ENCODE data around the gene LRIT2.

The LRIT2 gene

DNA sequence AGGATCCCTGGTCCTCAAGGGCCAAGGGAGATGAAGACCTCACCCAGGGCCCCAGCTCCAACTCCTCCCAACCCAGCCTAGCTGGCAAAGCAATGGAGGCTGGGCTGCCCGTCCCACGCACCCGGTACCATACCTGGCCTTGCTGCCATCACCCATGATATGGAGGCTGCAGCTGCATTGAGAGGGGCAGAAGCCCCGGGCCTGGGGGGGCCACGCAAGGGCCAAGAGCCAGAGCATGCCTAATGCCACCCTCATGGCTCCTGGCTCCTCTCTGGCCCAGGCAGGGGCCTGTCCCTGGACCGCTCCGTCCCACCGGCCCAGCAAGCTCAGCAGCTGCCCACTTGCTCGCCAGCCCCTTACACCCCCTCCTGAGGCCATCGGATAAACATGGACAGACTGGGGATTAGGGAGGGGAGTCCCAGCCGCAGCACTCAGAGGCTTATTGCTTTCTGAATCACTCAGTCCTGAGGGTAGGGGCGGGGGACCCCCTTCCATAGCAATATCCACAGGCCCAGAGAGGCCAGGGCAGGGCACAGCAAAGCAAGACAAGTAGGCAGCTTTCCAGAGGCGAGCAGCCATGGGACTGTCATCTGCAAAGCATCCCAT is 15.9 kb upstream of the LRIT2 start, which contains the start of gene LRIT1:
Gene LRIT1, minus strand, starts transcription at position 362 of the 606 bp plus-strand sequence. Its CDS starts 107 bp downstream, at position 255.
- DNase-seq: no peak

DNA sequence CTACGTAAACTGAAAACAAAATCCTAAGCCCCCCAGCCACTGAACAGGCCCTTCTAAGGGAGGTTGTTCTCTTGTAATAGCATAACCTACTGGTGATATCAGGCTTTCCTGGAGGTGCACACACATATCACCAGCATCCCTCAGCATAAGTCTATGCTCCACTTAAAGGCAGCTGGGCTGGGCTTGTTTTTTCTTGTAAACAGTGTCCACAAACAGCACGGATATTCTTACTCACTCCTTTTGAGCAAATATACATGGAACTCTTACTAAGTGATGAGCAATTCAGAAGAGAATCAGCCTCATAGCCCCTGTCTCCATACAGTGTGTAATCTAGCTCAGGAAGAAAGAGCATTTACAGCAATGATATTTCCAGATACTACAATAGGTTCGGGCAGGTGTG is 13.6 kb upstream of the LRIT2 start:
- no peak for DNase-seq

DNA sequence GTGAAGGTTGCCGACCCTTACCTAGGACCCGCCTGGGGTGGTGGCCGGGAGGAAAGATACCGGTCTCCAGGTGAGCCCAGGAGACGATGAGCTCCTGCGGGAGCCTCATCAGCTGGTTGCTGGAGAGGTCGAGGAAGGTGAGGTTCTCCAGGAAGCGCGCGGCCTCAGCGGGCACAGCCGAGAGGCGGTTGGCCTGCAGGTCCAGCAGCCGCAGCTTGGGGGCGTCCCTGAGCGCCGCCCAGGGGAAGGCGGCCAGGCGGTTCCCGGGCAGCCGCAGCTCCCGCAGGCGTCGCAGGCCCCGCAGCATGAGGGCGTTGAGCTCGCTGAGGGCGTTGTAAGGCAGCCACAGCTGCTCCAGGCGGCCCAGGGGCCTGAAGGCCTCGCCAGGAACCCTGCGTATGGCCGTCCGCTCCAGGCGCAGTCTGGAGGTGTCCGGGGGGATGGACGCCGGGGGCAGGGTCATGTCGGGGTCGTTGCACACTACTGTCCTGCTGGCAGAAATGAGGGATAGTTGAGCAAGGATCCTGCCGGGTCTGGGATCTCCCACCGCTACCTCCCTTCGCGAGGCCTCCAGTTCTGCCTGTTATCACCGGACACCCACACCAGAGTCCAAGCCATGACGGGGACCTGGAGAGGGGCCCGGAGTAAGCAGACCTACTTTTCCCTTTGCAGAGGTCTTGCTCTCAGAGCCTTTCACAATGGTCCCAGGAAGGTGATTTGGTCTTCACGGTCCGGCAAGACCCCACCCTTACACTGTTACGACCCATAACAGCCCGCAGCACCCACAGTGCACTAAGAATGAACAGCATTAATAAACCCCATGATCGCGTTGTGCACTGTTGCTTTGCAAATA is 12.1 kb upstream of the LRIT2 start:
- DNase-seq: no peak

DNA sequence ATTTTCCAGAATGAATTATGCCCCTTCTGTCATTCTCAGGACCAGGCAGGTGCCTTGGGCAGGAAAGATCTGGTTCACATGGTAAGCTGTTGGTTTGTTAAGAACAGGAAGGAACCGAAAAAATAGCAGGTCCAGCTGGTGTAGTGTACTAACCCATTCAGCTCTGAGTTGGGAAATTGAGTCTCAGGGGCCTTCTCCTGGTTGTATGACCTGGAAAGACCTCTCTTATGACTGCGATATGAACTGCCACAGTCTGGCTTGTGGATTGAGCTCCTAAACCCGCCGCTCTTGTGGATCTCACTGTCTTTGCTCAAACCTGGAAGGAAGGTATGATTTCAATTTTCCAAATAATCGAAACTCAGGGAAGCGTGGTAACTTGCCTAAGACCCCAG is 11.5 kb upstream of the LRIT2 start:
- DNase-seq: no peak

DNA sequence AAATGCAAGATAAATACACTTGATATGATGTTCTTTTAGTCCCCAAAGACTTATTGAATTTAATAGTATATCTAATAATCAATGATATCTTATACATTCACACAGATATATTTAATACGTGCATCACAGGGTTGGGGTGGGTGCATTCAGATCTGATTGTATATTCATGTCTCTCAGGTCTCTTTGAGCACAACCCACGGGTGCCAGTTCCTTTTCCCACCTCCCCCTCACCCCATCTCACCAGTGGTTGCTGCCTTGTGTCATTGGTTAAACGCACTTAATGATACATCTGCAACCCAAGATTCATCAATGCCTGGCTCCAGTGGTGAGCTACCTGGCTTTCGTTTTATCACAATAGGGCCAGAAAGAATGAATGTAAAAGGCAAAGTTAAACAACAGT is 9.8 kb upstream of the LRIT2 start:
- DNase-seq: no peak

DNA sequence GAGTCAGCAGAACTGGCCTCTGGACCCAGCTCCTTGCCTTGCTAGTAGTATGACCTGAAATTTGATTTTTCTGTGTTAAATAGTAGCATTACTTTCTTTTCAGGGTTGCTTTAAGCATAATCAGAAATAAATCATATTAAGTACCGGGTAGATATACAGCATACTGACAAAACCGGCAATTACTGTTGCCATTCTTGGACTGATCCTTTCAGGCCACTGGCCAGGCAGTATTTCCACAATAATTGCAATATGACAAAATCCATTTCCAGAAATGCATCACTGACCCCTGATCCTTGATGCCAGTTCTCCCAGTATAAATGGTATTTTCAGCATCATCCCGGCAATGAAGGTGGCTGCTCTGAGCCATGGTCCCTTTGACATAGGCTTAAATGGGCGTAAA is 9.1 kb upstream of the LRIT2 start:
- no peak for DNase-seq

DNA sequence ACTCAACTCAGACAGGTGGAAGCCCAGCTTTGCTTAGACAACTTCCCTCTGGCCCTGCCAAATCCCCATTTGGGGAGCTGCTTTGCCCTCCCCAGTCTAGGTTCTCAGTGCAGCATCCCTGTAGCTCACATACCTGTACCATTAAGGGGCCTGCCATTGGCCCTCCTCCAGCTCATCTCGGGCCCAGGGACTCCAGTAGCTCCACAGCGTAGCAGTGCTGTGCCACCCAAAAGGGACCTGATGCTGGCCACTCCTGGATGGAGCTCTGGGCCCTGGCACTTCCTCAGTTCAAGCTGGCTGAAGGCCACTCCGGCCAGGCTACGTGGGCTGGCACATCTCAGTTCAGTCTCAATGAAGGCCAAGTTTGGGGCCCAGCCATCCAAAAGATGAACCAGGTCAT is 8.6 kb upstream of the LRIT2 start:
- no peak for DNase-seq

DNA sequence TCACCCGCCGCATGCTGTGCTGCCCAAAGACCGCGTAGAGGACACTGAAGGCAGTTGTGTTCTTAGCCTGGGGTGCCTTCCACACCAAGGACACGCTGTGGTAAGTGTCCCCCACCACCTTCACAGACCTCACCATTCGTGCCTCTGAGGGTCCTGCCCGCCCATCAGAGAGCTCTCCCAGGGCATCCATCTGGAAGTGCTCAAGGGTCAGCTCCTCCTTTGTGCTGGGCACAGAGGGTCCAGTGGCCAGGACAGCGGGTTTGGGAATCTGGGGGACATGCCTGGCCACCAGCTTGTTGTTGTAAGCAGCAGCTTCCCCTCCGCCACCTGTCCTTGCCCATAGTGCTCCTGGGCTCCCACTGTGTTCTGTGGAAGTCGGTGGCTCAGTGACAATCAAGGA is 7.0 kb upstream of the LRIT2 start:
- no peak for DNase-seq

DNA sequence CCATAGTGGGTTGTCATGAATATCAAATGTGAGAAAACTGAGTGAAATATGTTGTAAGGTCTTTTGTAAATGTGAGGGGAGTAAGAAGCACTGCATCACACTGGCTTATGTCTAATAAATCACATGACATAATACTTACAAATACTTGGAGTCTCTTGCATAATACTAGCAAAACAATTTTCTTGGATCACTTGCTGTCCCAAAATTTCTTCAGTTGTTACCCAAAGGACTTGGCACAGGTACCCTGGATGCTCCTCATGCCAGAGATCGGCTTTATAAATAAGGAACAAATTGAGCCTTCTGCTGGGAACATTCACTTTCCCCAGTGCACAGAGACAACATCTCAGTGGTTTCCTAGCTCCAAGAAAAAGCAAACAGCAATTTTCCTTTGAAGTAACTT is 5.0 kb upstream of the LRIT2 start:
- no peak for DNase-seq

DNA sequence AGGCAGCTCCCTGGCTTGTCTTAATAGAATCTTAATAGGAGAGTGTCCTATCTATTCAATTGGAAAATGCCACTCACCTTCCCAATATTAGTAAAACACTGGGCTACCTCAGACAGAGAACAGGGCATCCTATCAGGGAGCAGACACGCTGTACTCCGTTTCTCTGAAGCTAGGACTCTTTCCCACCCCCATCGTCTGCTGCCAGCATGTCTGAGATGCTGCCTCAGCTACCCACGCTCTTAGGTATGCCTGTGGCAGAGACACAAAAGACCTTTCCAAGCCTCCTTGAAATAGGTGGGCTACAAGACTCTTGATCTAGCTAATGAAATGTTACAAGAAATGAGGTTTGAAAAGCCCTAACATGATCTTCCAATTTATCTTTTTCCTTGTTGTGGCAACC is 2.5 kb upstream of the LRIT2 start:
- no peak for DNase-seq

DNA sequence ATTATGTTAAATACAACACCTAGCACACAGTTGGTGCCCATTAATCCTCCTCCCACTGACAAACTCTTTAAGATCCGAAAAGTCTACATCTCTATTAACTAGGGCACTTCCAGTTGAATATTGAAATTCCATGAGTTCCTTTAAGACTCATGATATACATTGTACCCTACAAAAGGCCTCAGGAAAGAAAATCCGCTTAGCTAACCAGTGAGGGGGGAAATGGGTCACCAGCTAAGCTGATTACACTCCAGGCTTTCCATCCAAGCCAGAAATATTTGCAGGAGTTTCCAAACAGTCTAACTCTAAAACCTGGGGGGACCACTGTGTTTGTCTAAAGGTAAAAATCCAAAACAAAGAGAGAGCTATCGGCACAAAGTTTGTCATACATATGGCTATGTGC is 1.3 kb upstream of the LRIT2 start:
- no peak for DNase-seq

DNA sequence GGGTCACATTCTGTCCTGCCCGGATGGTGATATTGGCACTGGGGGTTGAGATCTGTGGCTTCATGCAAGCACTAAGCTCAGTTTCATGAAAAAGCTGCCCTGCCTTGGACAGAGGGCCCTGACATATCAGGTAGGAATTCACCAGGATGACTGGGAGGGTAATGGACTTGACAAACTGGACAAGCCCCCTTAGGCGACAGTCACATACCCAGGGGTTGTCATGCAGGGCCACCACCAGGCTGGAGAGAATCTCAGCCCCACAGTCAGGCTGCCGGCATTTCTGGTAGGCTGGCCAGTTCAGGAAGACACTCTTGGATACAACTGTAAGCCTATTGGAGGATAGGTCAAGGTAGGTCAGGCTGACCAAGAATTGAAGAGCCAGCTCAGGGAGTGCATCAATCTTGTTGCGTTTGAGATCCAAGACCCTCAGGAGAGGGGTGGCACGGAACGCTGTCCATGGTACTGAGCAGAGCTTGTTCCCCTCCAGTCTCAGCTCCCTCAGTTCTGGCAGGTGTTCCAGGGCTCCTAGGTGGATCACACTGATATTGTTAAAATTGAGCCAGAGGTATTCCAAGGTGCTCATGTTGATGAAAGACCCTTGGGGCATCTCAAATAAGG is 824 bp downstream of the LRIT2 start:
- DNase-seq: no peak

DNA sequence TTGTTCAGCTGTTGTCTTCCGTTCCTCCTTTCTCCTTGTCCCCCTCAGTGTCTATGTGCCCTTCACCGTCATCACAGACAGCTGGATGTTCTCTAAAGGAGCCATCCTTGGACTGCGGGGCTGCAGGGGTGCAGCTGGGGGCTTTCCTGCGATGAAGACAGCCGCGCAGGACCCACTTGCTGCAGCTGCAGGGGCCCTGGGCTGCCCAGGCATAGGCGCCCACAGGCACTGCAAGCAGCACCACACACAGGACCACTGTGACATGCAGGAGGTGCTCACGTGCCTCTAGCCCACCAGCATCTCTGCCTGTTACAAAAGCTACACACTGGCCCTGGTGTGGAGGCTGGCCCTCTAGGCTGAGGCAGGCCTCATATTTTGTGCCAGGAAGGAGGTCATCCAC is 3.4 kb downstream of the LRIT2 start:
- DNase-seq: no peak

DNA sequence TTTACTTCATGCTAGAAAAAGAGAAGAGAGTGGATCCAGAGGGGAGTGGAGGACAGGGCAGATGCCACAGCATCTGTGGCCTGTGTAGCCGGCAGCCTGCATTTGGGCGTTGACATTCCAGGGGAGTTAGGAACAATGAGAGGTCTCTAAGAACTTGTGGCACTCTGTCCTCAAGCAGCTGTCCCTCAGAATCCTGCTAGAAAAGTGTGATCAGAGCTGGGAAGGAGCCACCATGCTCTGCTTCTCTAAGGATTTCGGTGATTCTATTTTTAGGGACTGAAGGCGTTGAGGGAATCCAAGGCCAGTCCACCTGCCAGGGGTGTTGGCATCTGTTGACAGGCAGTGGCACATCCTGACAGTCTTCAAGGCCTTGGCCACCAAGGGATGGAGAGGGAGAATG is 7.6 kb downstream of the LRIT2 start:
- DNase-seq: no peak

DNA sequence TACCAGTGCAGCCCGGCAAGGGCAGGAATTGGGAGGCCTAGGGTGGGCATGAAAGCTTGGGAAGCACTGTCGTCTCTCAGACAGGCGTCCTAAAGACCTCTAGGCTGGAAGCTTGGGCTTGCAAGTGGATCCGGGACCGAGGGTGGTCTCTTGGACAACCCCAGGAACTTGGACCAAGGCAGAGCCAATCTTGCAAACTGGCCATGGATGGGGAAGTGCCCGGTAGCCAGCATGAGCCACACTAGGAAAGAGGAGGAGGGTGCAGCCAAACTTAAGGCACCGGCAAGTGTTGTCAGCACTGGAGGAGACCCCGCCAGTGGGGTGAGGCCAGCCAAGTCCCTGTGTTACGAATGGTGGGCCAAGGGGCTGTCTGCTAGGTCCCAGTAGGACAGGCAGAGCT is 8.5 kb downstream of the LRIT2 start:
- no peak for DNase-seq

DNA sequence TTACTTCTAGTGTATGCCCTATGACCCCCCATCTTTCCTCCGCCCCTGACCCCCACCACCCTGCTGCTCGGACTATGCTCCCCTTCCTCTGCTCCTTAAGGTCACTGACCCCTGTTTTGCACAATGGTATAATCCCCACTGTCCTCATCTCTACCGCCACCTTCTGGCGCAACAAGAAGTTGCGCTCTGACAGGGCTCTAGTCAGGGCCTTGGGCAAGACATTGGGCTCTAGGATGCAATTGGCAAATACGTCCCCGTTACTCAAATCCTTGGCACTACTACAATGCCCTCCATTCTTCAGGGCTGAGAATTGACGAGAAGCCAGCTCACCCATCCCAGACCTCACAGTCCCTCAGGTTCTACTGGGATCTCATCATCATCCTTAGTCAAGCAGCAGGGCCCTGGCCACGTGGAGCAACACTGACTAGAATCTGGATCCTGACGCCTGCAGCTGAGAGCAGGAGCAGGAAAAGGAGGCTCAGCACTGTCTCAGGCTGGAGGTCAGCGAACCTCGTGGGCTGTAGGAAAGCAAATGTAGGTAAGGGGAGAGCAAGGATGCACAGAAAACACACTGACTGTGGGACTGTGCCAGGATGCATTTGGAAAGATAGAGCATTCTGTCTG is 10.6 kb downstream of the LRIT2 start:
- no peak for DNase-seq

DNA sequence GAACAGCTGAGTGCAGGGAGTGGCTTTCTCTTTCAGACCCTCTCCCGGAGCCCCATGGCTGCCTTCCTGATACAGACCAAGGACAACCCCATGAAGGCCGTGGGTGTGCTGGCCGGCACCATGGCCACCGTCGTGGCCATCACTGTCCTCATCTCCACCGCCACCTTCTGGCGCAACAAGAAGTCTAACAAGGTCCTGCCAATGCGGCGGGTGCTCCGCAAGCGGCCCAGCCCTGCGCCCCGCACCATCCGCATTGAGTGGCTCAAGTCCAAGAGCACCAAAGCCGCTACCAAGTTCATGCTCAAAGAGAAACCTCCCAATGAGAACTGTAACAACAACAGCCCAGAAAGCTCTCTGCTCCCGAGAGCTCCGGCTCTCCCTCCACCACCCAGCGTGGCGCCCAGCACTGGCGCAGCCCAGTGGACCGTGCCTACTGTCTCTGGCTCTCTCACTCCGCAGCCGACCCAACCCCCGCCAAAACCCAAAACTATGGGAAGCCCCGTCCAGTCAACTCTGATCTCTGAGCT is 11.2 kb downstream of the LRIT2 start:
- DNase-seq: no peak

DNA sequence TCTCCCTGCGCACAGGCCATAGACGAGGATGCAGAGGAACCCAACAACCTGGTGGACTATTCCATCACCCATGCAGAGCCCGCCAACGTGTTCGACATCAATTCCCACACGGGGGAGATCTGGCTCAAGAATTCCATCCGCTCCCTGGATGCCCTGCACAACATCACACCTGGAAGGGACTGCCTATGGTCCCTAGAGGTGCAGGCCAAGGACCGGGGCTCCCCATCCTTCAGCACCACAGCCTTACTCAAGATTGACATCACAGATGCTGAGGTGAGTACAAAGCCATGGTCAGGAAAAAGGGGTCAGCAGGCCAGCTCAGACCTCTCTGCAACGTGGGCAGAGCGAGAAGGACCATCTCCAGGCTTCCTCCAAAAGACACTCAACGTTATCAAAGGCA is 12.3 kb downstream of the LRIT2 start:
- DNase-seq: no peak

DNA sequence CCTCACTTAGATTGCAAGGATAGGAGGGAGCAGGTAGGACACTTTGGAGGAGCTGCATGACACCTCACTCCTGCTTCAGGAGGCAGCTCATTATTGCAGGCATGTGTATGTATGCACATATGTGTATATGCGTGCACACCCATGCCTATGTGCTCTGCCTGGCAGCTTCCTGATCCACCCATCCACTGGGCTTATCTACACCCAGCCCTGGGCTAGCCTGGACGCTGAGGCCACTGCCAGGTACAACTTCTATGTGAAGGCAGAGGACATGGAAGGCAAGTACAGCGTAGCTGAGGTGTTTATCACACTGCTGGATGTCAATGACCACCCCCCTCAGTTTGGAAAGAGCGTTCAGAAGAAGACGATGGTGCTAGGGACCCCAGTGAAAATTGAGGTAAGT is 13.3 kb downstream of the LRIT2 start:
- DNase-seq: no peak

DNA sequence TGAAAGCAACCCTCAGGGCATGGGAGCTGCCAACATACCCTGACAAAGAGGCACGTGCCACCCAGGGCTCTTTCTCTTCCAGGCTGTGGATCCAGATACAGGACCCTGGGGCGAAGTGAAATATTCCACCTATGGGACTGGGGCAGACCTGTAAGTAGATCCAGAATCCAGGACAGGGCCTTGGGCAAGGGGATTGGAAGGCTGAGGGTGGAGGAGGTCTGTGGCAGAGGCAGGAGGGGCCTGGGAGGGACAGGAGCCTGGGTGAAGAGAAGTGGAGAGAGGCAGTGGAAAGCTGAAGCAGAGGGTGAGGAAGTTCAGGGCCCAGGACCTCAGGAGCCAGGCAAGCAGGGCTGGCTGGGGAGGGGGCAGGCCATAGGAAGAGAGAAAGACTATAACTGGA is 13.8 kb downstream of the LRIT2 start:
- no peak for DNase-seq

DNA sequence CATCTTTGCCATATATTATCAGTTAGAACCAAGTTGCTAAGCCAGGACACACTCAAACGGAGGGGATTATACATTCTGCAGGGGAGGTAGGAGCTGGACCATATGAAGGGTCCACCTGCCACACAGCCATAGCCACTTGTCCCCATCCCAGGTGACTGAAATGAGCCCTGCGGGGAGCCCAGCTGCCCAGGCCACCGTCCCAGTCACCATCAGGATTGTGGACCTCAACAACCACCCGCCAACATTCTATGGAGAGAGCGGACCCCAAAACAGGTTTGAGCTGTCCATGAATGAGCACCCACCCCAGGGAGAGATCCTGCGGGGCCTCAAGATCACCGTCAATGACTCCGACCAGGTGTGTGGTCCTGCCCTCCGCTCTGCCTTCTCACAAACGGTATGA is 17.3 kb downstream of the LRIT2 start:
- no peak for DNase-seq

DNA sequence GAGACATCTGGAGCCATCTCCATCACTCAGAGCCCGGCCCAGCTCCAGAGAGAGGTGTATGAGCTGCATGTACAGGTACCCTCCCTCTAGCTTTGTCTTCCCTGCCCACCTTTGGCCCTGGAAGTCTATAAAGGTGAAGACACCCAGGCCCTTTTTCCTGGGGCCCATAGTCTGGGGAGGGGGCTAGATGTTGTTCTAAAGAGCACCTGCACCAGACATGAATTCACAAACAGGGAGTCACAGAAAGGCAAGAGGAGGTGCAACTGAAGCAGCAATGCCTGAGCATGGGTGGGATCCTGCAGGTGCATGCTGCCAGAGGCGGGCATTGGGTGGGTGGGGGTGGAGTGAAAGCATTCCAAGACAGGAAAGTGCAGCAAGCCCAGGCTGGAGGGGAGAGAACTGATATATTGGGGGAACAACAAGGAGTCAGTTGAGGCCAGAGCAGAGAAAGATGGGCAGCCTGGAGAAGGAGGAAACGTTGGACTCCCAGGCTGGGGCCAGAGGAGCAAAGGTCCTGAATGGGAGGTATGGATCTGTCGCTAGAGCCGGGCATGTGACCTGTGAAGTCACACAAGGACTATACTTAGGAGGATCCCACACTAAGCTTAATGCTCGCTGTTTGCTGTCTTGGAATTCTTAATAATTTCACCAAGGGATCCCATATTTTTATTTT is 19.4 kb downstream of the LRIT2 start:
- DNase-seq: no peak

All from activated effector memory CD4-positive, alpha-beta T cell treated with Interleukin-2 at 50 U/mL for 16 hours (primary cell).